ENCODE results near the gene PYROXD2.

The PYROXD2 gene

GRCh38 chr10:98414578-98414931 lies 427 bp downstream of the PYROXD2 start:
- DNase-seq (ENCODE audit: low read depth) = no peak

- DNase-seq (ENCODE audit: low read depth) = no peak
Observed at GRCh38 chr10:98411768-98412167, 3.2 kb downstream of the PYROXD2 start.

- DNase-seq (ENCODE audit: low read depth) = no peak
Observed at GRCh38 chr10:98411166-98411565, 3.8 kb downstream of the PYROXD2 start.

- DNase-seq (ENCODE audit: low read depth) = no peak
Observed at GRCh38 chr10:98410759-98411158, 4.2 kb downstream of the PYROXD2 start.

DNA sequence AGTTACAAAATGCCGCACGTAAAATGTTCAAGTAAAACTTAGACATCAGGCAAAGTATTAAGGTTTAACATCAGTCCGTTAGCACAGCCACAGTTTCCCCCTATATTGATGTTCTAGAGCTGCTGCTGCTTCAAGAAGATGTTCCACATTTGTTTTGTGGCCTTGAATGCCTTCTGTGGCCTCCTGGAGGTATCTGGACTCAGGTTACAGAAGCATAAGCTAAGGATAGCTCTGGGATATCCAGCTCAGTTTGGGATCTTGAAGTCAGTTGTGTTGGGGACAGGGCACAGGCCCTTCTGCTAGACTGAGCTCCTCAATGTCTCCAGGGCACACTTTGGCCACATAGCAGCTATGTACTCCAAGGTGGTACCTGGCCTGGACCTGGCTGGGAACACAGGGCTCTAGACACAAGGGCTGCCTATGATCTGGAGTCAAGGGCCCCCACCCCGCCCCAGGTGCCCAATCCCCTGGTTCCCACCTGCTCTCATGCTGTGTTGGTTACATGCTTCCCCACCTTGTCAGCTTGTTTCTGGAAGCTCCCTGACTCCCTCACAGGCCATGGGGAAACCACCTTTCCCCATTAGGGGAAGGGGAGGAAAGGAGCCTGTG lies 4.7 kb downstream of the PYROXD2 start:
- no peak for DNase-seq (ENCODE audit: low read depth)

DNA sequence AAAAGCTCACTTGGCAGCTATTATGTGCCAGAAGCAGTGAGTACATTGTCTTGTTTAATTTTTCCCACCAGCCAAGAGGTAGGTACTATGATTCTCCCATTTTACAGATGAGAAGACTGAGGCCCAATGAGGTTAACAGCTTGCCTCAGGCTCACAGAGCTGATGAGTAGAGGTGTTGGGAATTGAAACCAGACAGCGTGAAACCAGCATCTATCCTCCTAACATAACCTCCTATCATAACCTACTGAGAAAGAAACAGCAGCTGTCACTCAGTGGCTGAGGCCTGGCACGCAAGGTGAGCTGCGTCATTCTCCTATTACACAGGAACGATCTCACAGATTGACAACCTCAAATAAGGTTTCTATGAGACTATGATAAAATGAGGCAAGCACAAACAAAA lies 6.2 kb downstream of the PYROXD2 start:
- no peak for DNase-seq (ENCODE audit: low read depth)

DNA sequence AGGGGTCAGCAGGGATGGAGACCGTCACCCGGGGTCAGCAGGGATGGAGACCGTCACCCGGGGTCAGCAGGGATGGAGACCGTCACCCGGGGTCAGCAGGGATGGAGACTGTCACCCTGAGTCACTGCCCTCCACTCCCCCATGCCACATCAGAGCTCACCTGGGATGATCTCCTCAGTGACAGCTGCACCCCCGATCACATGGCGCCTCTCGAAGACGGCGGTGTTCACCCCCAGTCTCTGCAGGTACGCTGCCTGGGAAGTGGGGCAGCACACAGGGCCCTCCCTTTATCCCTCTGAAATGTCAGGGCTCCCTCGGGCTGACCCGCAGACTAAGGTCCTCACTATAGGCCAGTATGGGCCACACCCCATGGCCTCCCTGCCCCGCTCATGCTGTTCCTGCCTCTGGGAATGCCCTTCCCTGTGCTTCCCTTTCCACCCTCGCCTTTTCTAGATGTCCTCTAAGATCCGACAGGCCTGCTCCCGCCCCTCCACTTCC lies 7.2 kb downstream of the PYROXD2 start:
- no peak for DNase-seq (ENCODE audit: low read depth)

DNA sequence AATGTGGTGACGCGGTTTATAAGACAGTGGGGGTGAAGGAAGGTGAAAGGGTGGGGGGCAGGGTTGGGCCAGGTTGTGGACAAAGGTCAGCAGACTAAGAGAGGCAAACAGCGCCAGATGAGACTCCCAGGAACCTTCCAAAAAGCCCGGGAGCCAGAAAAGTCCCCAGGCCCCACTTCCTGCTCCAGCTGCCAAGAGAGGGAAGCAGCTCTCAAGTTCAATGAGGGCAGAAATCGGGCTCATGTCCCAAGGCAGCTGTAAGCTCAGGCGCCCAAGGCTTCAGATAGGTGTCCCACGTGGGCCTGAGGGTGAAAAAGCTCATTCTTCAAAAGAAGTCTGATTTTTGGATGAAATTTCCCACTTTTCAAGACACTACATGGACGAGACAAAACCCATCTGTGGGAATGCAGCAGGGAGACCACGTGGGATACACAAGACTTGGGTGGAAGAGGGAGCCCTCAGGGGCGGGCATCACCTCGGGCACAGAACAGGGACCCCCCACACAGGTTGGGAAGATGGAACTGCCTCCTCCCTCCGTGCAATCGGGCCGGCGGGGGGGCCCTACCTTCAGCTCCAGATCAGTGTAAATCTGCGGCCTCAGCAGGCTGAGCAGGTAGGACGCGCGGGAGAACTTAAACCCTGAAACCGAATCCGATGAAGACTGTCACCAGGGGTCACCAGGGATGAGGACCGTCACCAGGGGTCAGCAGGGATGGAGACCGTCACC lies 7.8 kb downstream of the PYROXD2 start:
- no peak for DNase-seq (ENCODE audit: low read depth)

DNA sequence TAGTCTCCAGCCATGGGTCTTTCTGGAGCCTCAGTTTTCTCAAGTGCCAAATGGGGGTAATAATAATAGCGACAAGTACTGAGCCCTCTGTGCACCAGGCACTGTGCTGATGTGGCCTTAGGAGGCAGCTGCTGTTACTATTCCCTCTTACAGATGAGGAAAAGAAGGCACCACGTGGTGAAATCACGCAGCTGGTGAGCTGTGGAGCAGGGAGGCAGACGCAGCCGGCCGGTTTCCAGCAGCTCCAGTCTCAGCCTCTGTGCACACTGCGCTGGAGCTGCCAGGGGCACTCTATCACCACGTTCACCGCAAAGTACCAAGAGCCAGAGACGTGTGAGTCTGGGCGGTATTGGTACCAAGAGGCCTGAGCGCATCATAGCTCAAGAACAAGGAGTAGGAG lies 9.6 kb downstream of the PYROXD2 start:
- DNase-seq (ENCODE audit: low read depth) = no peak

GRCh38 chr10:98404571-98405359 lies 10.2 kb downstream of the PYROXD2 start:
- no peak for DNase-seq (ENCODE audit: low read depth)

DNA sequence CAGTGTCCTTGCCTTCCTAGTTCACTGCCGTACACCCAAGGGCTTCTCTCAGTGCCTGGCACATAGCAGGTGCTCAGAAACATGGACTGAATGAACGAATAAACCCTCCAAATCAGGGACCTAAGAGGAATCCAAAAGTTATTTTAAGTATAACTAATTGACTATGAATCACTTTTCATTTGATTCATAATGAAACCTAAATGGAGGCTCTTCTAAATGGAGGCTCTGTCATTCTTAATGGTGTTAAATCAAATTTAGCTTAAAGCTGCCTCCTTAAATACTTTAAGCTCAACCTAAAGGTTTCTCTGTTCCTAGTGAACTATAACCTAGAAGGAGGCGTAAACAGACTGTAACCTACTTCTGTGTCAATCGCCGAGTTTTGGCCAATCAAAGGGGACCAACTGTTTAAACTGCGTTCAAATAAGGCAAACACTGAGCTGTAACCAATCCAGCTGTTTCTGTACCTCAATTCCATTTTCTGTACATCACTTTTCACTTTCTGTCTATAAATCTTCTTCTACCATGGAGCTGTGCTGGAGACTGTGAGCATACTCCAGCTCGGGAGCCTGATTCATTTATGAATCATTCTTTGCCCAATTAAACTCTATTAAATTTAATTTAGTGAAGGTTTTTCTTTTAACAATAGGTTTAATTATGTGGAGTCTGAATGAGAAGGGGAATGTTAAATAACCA lies 11.0 kb downstream of the PYROXD2 start:
- DNase-seq (ENCODE audit: low read depth) = no peak

- DNase-seq (ENCODE audit: low read depth) = no peak
Observed at GRCh38 chr10:98402931-98403718, 11.9 kb downstream of the PYROXD2 start.

DNA sequence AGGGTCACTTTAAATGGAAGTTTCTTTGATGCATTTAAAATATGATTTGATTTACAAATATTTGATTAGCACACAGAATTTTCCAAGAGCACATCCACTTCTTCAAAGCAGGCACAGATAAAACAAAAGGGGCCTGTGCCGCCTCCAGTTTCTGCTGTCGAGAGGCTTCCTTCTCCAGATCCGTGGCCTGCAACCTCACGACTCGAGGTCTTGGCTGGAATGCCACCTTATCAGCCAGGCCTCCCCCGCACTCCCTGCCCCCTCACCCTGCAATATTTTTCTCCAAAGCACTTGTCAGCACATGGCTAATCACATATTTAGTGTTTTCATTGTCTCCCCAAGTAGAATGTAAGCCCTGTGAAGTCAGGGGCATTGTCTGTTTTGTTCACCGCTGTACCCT lies 12.5 kb downstream of the PYROXD2 start:
- DNase-seq (ENCODE audit: low read depth) = no peak

- no peak for DNase-seq (ENCODE audit: low read depth)
Observed at GRCh38 chr10:98400482-98400881, 14.5 kb downstream of the PYROXD2 start.

DNA sequence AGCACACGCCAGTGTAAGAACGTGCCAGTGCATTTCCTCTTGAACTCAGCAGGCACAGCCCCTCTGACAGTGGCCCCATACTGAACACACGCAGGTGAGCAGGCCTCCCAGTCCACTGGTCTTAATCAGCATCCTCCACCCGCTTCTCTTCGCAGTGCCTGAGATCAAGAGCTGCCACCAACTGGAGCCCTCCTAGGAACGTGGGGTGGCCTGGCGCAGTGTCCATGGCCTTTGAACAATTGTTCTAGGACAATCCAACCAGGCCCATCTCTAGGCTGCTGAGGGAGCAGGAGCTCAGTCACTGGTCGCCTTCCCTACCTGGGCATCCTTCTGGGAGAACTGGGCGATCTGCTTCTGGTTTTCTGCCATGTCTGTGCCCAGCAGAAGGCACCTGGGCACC lies 15.2 kb downstream of the PYROXD2 start:
- DNase-seq (ENCODE audit: low read depth) = no peak

- DNase-seq (ENCODE audit: low read depth) = no peak
Observed at GRCh38 chr10:98397089-98397600, 17.8 kb downstream of the PYROXD2 start.

DNA sequence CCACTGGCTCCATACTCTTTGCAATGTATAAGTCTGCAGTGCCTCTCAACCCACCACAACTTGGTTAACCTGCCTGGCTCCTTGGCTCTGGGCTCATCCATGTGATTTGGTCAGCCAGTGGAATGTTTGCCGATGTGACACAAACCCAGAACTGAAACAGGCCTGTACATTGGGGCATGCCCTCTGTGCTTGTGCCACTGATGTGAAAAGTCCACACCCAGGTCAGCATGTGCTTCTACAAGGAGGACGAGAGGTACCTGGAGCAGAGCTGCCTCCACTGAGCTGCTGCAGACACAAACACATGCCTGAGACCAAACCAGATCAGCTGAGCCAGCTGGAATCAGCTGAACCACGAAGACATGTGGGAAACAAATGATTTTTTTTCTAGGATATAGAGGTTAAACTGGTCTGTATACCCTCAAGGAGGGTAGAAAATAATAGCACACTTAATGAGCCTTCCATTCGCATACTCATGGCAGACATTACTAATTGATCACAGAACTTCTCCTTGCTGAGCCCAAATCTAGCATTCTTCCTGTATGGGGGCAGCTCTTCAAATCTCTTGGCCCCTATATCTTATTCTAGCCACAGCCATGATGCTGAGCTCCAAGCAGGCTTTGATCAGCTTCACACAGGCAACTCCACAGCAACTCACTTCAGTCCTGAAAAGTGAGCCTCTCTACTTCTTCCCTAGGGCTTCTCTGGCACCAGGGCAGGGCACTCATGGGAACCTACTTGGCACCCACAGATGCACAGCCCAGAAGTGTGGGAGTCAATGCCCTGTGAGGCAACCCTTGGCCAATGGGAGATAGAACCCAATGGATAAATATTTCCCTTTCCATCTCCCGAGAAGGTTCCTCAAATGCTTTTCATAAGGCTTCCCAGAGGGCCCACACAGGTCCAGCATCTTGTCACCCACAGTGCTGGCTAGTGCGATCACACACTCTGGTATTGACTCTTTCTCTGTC lies 18.6 kb downstream of the PYROXD2 start:
- no peak for DNase-seq (ENCODE audit: low read depth)

DNA sequence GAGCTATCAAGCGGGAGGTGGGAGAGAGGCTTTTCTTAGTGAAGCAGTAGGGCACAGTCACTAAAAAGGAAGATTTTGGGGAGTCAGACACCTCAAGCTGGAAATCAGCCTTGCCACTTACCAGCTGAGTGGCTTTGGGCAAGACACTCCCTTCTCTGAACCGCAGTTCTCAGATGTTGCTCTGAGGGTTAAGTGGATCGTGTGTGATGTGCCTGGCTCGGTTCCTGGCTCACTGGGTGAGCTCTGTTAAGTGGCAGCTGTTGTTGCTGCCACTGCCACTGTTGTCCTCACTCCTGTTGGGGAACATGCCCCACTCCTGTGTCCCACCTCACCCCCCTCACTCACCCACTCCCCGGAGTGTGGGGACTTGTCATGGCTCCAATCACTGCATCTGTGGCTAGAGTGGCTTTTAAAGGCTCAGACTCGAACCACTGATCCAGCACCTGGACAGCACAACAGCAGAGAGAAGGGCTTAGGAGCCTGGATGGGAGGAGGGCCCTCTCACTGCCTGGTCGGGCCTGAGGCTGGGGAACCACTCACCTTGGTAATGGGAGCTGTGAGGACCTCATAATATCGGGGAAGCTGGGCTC lies 20.0 kb downstream of the PYROXD2 start:
- DNase-seq (ENCODE audit: low read depth) = no peak

DNA sequence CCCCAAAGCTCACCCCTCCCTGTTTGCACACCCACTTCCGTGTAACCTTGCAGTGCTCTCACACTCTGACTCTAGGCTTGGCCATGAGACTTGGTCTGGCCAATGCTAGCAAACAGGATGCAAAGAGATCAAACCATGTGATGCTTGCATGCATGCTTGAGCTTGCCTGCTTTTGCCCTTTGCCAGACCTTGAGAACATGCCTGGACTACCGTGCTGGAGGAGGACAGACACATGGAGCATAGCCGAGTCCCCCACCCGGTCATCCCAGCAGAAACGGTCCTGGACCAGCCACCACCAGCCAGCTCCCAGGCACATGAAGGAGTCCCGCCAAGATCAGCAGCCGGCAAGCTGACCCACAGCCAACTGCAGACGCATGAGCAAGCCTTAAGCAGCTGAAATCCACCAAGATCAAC lies 23.4 kb downstream of the PYROXD2 start:
- DNase-seq (ENCODE audit: low read depth) = peak; percentile 57

GRCh38 chr10:98391065-98391464 lies 23.9 kb downstream of the PYROXD2 start:
- peak; percentile 65 for DNase-seq (ENCODE audit: low read depth)

Data from CMK (cell line).